Measurements from ENCODE around the gene ZNF865.

Gene ZNF865

DNA sequence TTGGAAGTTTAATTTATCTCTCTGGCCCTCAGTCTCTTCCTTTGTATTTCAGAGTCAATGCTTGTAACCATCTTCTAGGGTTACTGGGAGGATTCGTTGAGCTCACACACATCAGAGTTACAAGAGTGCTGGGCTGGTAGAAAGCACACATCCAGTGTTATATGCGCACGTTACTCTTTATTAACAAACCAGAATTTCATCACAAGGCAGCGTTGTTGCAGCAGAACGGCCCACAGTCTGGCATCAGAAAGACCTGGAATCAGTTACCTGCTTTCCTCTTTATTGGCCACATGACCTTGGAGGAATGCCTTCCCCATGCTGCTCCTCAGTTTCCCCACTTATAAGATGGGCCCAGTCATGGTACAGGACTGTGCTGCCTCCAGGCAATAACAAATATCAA is 3.9 kb downstream of the ZNF865 start:
- DNase-seq: no peak

DNA sequence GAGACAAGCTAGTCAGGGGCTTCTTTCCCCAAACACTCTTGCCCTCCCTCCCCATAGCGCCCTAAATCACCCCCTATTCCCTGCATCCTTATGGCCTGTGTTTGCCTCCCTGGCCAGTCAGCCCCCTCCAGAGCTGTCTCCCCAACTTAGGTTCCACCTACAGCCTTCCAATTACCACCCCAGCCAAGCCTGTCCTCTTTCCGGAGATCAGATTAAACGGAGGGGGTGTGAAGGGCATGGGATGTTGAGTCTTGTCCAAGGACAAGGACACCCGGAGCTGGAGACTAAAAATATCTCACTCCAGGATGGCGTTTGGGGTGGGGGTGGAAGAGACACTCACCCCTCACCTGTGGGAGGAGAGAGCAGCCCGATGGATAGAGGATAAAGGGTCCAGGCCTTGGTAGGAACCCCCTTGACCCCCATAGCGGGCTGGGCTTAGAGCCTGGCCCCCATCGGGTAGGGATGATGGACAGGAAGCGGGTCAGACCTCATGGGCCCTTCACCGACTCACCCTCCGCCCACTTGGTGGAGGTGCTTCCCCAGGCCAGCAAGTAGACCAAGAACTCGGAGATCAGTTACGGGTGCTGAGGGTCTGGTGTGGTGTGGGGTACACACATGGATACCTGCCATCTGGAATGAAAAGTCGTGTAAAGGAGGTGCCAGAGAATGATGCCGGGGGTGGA is 6.0 kb downstream of the ZNF865 start:
- no peak for DNase-seq

DNA sequence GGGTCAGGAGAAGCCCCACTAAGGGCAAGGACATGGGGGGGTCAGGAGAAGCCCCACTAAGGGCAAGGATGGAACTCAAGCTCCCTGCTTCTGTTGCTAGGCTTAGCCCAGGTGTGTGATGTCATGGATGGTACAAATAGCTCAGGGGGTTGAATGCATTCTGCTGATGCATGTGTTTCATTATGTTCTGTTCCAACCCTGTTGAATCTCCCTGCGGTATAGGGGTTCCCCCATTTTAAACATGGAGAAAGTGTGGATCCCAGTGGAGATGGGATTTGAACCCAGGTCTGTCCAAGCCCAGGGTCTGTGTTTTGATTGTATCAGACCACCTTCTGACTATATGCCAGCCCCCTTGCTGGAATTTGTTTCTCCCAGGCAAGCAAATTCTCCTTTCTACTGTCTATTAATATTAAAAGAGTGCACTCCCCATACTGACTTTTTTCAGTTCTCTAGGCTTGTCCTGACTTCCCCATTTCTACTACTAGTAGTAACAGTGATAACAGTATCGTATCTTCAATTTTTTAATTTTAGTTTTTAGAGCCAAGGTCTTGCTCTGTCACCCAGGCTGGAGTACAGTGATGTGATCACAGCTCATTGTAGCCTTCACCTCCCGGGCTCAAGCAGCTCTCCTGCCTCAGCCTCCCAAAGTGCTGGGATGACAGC is 6.7 kb downstream of the ZNF865 start:
- DNase-seq: no peak

DNA sequence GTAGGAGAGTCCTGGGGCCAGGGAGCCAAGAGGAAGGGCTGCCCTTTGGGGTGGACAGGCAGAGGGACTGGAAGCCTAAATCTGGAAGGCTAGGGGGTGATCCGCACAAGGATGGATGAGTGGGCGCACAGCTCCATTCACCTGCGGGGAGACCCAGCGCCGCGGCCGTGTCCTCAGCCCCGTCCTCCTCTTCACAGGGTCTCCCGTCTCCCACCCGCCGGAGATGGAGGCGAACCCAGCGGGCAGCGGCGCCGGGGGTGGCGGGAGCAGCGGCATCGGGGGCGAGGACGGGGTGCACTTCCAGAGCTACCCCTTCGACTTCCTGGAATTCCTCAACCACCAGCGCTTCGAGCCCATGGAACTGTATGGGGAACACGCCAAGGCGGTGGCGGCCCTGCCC is 7.9 kb downstream of the ZNF865 start:
- no peak for DNase-seq

DNA sequence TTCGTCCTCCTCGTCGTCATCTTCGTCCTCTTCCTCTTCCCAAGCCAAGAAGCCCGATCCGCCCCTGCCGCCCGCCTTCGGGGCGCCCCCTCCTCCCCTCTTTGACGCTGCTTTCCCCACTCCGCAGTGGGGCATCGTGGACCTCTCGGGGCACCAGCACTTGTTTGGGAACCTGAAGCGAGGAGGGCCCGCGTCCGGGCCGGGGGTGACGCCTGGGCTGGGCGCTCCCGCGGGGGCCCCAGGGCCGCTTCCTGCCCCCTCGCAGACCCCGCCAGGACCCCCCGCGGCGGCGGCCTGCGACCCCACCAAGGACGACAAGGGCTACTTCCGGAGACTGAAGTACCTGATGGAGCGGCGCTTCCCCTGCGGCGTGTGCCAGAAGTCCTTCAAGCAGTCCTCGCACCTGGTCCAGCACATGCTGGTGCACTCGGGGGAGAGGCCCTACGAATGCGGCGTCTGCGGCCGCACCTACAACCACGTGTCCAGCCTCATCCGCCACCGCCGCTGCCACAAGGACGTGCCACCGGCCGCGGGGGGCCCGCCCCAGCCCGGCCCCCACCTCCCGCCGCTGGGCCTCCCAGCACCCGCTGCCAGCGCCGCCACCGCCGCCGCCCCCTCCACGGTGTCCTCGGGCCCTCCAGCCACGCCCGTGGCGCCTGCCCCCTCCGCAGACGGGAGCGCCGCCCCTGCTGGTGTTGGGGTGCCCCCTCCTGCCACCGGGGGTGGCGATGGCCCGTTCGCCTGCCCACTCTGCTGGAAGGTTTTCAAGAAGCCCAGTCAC is 8.7 kb downstream of the ZNF865 start:
- DNase-seq: no peak

DNA sequence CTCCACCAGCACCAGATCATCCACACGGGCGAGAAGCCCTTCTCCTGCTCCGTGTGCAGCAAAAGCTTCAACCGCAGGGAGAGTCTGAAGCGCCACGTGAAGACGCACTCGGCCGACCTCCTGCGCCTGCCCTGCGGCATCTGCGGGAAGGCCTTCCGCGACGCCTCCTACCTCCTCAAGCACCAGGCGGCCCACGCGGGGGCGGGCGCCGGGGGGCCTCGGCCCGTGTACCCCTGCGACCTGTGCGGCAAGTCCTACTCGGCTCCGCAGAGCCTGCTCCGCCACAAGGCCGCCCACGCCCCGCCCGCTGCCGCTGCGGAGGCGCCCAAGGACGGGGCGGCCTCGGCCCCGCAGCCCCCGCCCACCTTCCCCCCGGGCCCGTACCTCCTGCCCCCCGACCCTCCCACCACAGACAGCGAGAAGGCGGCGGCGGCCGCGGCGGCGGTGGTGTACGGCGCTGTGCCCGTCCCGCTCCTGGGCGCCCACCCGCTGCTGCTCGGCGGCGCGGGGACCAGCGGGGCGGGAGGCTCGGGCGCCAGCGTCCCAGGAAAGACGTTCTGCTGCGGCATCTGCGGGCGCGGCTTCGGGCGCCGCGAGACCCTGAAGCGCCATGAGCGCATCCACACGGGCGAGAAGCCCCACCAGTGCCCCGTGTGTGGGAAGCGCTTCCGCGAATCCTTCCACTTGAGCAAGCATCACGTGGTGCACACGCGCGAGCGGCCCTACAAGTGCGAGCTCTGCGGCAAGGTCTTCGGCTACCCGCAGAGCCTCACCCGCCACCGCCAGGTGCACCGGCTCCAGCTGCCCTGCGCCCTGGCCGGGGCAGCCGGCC is 9.5 kb downstream of the ZNF865 start:
- no peak for DNase-seq

DNA sequence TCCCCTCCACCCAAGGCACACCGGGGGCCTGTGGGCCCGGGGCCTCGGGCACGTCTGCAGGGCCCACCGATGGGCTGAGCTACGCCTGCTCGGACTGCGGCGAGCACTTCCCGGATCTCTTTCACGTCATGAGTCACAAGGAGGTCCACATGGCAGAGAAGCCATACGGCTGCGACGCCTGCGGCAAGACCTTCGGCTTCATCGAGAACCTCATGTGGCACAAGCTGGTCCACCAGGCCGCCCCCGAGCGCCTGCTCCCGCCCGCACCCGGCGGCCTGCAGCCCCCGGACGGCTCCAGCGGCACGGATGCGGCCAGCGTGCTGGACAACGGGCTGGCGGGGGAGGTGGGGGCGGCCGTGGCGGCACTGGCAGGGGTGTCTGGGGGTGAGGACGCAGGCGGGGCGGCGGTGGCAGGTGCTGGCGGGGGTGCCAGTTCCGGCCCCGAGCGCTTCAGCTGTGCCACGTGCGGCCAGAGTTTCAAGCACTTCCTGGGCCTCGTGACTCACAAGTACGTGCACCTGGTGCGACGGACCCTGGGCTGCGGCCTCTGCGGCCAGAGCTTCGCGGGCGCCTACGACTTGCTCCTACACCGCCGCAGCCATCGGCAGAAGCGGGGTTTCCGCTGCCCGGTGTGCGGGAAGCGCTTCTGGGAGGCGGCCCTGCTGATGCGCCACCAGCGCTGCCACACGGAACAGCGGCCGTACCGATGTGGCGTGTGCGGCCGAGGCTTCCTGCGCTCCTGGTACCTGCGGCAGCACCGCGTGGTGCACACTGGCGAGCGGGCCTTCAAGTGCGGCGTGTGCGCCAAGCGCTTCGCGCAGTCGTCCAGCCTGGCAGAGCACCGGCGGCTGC is 10.3 kb downstream of the ZNF865 start:
- DNase-seq: no peak

DNA sequence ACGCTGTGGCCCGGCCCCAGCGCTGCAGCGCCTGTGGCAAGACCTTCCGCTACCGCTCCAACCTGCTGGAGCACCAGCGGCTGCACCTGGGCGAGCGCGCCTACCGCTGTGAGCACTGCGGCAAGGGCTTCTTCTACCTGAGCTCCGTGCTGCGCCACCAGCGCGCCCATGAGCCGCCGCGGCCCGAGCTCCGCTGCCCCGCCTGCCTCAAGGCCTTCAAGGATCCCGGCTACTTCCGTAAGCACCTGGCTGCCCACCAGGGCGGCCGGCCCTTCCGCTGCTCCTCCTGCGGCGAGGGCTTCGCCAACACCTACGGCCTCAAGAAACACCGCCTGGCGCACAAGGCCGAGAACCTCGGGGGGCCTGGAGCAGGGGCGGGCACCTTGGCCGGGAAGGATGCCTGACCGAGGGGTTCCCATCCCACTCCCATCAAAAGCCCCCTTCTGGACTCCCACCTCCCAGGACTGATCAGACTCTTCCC is 11.0 kb downstream of the ZNF865 start:
- no peak for DNase-seq

DNA sequence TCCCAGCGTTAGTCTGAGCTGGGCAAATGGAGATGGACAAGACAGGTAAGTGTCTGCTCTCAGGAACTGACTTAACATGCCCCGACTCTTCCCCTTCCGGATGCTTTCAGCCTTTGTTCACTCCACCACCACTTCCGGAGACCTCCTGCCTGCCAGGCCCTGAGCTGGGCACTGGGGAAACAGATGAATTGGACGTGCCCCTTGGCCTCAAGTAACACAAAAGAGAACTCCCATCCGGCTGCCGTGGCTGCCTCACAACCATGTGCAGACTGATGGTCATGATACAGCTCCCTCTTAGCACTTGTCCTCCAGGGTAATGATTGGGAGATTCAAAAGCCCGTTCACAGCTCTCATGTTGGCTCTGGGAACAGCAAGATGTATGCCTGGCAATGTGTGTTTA is 12.0 kb downstream of the ZNF865 start:
- no peak for DNase-seq

DNA sequence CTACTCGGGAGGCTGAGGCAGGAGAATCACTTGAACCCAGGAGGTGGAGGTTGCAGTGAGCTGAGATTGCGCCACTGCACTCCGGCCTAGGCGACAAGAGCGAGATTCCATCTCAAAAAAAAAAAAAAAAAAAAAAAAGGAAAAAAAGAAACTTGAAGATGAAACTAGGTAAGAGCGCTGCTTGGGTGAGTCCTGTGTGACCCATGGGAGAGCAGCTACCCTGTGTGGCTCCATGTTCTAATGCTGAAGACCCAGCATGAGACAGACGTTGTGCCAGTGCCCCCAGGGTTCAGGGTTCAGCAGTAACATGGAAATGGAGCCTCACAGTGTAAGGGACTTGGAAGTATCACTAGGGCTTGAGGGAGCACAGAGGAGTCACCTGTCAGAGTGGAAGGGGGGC is 13.0 kb downstream of the ZNF865 start:
- DNase-seq: no peak

DNA sequence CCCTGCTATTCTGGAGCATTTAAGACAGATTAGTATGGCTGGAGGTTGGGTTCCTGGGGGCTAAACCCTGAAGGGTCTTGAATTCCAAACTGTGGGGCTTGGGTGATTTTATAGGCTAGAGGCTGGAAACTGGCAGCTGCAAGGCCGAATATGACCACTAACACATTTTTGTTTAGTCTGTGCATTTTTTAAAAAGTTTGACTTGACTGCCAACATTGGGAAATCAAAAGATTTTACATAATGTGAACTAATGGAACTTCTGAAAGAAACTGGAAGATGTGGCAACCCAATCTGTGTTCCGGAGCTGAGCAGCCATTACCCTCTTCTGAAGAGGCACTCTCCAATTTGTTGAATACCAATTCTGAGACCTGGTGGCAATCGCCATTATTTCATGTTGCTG is 13.8 kb downstream of the ZNF865 start:
- DNase-seq: no peak

DNA sequence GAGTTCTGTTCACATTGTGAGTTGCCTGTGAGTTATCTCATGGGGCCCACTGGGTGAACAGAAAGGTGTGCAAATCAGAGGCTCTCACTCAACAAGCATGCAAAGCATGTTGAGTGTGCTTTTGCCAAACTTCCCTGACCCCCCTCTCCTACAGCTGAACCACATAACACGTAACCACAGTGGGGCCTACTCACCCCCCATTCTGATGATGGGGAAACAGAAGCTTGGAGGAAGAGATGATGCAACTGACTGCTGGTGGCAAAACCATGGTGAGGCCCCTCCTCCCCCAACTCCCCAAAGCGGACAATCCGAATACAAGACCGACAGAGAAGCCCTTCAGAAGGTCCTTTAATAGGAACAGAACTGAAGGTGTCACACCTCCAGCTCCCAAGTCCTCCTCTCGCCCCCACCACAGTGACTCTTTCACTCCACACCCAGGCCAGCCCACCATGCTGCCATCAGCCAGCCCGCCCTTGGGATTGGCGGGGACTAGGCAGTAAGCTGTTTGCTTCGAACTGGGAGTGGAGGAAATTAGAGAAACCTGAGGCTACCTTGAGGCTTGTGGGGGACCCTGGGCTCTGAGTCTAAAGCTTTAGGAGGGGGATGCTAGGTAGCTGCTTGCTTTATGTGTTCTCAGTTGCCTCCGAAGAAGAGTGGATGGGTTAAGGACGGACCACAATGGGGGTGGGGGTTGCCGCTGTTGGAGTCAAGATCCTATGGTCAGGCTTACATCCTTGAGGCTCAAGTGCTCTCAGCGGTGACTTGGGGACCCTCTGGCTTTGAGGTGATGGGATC is 15.2 kb downstream of the ZNF865 start:
- no peak for DNase-seq

DNA sequence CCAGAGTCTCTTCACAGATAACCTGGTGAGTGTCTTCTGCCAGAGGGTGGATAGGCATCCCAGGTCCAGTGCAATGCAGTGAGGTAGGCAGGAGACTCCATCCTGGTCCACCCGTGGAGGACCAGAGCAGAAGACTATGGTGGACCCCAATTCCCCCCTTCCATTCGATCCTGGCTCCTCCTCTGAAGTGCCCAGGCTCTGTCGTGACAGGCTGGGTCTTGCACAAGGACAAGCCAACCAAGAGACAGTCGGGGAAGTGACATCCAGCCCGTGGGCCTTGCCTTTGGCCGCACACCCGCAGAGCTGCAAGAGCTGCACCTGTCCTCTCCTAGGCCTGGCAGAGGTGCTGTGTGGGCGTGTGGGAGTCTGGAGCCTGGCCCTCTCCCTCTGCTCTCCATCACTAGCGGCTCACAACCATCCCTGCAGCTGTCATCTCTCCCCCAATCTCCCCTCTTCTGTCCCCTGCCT is 15.8 kb downstream of the ZNF865 start:
- DNase-seq: no peak

DNA sequence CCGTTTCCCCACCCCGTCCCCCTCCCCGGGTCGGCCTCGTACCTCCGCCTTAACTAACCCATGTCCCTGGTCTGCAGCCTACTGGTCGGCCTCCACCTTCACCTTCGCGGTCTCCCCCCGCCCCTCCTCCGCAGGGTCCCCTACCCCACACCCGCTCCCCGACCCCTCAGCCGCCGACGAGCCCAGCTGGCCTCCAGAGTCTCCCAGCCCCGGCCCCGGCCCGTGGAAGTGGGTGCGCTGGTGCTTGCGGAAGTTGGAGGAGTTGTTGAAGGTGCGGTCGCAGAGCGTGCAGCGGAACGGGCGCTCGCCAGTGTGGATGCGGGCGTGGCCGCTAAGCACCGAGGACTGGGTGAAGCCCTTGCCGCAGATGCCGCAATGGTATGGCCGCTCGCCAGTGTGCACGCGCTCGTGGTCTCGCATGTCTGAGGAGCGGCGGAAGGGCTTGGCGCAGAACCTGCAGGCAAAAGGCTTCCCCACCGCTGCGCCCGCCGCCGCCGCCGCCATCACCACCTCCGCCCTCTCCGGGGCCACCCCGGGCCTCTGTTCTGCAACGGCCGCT is 16.3 kb downstream of the ZNF865 start:
- no peak for DNase-seq

DNA sequence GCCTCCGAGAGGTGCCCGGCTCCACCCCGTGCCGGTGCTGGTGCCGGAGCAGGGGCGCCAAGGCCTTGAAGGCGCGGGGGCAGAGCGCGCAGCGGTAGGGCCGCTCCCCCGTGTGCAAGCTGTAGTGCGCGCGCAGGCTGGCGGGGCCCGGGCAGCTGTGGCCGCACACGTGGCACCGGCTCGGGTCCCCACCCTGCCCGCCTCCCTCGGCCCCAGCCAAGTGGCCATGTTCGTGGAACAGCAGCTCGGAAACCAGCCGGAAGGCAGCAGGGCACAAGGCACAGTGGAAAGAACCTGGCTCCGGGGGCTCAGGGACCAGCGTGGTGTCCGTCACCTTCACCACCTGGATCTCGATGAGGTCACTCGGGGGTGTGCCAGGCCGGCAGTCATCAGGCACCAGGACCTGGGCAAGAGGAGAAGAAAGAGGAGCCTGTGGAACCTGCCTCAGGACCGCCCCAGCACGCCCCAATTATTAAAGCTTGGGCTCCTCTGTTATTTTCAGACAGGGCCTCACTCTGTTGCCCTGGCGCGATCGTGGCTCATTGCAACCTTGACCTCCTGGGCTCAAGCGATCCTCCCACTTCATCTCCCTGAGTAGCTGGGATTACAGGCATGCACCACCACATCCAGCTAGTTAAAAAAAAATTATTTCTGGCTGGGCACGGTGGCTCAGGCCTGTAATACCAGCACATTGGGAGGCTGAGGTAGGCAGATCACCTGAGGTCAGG is 17.0 kb downstream of the ZNF865 start:
- no peak for DNase-seq

DNA sequence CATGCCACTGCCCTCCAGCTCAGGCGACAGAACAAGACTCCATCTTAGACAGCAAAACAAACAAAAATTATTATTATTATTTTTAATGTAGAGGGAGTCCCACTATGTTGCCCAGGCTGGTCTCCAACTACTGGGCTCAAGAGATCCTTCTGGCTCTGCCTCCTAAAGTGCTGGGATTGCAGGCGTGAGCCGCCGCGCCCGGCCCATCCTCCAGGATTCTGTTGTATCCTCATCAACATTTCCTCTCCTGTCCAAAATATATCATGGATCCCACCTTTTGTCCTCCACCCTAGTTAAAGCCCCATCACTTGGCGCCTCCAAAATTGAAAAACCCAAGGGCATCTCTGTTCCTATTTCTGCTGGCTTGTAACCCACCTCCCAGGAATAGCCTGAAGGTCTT is 17.7 kb downstream of the ZNF865 start:
- DNase-seq: no peak

DNA sequence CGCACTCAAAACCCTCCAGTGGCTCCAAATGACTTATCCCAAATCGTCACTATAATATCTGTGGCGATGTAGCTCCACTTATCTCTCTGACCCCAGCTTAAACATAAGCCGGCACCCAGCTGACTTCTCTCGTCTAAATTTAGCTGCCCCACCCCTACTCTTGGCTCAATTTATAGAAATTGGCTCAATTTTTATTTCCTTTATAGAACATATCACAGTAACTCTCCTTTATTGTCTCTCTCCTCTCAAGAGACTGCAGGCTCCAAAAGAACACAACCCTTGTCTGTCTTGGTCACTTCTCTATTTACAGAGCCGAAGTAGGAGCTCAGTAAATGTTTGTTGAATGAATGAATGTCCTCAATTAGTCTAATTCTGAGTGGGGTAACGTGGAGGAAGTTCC is 18.1 kb downstream of the ZNF865 start:
- no peak for DNase-seq

DNA sequence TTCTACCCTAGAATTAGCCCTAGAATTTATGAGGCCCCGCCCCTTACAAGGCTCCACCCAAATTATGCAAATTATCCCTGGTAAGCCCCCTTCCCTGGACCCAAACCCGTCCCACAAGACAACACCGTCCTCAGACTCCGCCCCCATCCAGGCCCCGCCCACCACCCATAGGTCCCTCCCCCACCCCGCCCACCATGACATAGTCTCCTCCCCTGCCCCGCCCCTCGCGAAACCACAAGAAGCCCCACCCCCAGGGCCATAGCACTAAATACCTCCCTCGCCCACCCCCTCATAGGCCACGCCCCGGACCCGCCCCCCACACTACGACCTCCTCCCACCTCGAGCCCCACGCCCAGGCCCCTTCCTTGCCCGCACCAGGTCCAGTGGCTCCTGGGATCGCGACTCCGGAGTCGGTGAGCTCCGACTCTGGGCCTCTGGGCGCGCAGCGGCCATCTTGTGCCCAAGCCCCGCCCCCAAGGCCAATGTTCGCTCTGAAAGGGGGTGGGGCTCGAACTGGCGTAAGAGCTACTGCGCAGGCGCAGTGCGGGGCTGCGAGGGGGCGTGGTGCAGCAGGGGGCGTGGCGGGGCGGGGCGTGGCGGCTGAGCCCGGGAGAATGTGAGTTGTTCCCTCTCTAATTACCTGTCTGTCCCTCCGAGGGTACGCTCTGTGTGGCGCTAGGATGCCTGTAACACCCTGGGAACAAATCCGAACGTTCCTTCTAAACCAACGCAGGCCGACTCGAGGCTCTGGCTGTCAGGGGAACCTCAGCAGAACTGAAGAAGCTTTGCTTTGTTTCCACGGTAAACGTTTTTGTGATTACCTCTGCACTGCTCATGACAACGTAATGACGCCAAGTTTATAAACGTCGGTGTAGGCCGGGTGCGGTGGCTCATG is 18.9 kb downstream of the ZNF865 start, which contains the start of gene ZNF784:
Gene ZNF784, minus strand, starts transcription at position 458 of the 895 bp plus-strand sequence. Its CDS starts 5 bp downstream, at position 453.
- peak; percentile 95 for DNase-seq

DNA sequence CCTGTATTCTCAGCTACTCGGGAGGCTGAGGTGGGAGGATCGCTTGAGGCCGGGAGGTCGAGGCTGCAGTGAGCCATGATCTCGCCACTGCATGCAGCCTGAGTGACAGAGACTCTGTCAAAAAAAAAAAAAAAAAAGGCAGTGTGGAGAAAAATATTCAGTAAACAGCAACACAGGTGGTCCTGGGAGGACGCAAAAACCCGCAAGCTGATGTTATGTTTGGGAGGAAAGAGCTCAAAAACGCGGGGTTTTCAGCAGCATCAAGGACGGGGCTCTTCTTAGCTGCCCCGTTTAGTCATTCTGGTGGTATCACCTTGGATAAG is 19.5 kb downstream of the ZNF865 start:
- DNase-seq: no peak

Measured in NCI-H1105 treated with DMSO at 0.1 percent for 48 hours (cell line).